HEK293T (cell line): ENCODE measurements around the gene SNRPA1.
A peak's percentile ranks its signal among the peaks of the same experiment; 100 is the strongest.

ENCODE experiments used
- CTCF ChIA-PET: fragments of 350-600 bp; formaldehyde crosslinking; extraction: SDS; loops from one replicate; lab custom pipeline; 2021; ENCODE audit warnings: antibody characterized with exemption, inconsistent platforms; lab: Yijun Ruan, JAX
- POLR2A ChIA-PET: fragments of 350-600 bp; formaldehyde crosslinking; extraction: SDS; loops from one replicate; lab custom pipeline; 2020; ENCODE audit warnings: antibody characterized with exemption, inconsistent platforms; lab: Yijun Ruan, JAX
- DNase-seq: peaks from one replicate; pipeline ENCODE4 v3.0.0; 2012; ENCODE audit warnings: mixed read lengths; ENCODE audit errors: extremely low spot score
- HDGF ChIP-seq: fragments of 450-650 bp; IDR thresholded peaks from 2 replicates; pipeline ENCODE4 v1.6.1; 2017; ENCODE audit warnings: antibody characterized with exemption, borderline replicate concordance
- TF ChIP-seq, protein P1 (sequence below): fragments of 450-650 bp; IDR thresholded peaks from 2 replicates; pipeline ENCODE4 v1.6.1; 2016

SNRPA1 gene

DNA sequence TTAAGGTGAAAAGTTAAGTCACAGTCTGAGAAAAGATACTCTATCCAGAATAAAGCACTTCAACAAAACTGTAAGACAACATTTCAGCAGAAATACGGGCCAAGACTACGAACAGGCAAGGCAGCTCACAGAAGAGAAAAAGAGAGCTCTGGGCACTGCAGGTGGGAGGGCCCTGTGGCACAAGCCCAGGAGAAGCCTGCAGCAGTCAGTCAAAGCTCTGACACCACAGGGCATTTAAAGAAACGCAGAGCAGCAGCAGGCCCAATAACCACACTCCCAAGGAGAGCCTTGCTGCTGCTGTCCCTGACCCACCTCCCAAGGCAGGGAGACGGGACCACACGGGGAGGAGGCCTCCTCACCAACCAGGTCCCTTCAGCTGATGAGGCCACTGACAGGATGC lies 62.4 kb downstream of the SNRPA1 start:
- no peak for DNase-seq
- POLR2A ChIA-PET: no interaction called here
- CTCF ChIA-PET: no interaction called here
- TF ChIP-seq, protein P1, sequence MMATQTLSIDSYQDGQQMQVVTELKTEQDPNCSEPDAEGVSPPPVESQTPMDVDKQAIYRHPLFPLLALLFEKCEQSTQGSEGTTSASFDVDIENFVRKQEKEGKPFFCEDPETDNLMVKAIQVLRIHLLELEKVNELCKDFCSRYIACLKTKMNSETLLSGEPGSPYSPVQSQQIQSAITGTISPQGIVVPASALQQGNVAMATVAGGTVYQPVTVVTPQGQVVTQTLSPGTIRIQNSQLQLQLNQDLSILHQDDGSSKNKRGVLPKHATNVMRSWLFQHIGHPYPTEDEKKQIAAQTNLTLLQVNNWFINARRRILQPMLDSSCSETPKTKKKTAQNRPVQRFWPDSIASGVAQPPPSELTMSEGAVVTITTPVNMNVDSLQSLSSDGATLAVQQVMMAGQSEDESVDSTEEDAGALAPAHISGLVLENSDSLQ: 0 out of 2 replicates have a peak, but pooled peaks have one; percentile 8
- TF ChIP-seq HDGF: no peak
